ENCODE results near the gene CDH2. TPM values are rescaled to one million over a fixed set of nuclear protein-coding genes. Genes with fewer than 3 reads are reported as not detected.

Gene CDH2
- total and polyA plus RNA-seq, 7 experiments from 2014 or later: 0.05 to 0.45 (median 0.19) TPM; not detected in 2

DNA sequence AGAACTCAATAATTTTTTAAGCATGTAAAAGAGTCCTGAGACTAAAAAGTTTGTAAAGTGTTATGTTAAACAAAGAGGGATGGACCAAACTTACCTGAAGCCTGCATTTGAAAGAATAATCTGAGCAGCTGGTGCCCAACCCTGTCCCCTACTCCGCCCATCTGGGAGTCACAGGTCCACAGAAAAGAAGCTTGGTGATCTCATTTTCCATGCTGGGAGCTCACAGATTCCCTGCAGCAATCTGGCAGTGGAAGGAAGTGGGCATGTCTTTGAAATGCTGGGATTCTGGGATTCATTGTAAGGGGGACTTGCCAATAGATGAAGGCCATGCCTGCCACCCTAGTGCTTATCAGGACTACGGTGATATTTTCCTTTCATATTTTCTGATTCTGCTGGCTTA, 17.9 kb downstream of the CDH2 start:
- no peak for ATAC-seq
- Histone ChIP-seq H3K27ac (ENCODE audit: low read depth, low read length) (no peak overlapping the region), H3K27me3 (ENCODE audit: control insufficient read depth in 2 of 2, insufficient read depth in 2 of 2, low read length in 2 of 2) (no peaks in the 10 kb centered on the region), H3K4me1 (ENCODE audit: control insufficient read depth in 2 of 2, insufficient read depth in 2 of 2, low read length in 2 of 2) (no peaks in the 10 kb centered on the region), H3K36me3 (ENCODE audit: control insufficient read depth in 2 of 3, insufficient read depth in 3 of 3, low read length in 3 of 3) (no peaks in the 10 kb centered on the region), H3K4me3 (ENCODE audit: low read length) (no peak overlapping the region), H3K9me3 (ENCODE audit: control insufficient read depth in 2 of 3, low read length in 3 of 3) (no peaks in the 10 kb centered on the region)
- no peak overlapping the region for H3K4me3 Mint-ChIP-seq
- H3K4me1 Mint-ChIP-seq: no peaks in the 10 kb centered on the region
- H3K27me3 Mint-ChIP-seq: no peaks in the 10 kb centered on the region
- H3K36me3 Mint-ChIP-seq: no peaks in the 10 kb centered on the region
- CTCF ChIA-PET: no interaction called here
- POLR2A ChIA-PET: no interaction called here
- H3K9me3 Mint-ChIP-seq: peaks cover 0 to 15% (median 2%) of the 10 kb centered on the region in 11 donors
- DNase-seq: no peak
- H3K27ac Mint-ChIP-seq: no peak overlapping the region
- intact Hi-C loops (cut with micrococcal nuclease): no loop called here

DNA sequence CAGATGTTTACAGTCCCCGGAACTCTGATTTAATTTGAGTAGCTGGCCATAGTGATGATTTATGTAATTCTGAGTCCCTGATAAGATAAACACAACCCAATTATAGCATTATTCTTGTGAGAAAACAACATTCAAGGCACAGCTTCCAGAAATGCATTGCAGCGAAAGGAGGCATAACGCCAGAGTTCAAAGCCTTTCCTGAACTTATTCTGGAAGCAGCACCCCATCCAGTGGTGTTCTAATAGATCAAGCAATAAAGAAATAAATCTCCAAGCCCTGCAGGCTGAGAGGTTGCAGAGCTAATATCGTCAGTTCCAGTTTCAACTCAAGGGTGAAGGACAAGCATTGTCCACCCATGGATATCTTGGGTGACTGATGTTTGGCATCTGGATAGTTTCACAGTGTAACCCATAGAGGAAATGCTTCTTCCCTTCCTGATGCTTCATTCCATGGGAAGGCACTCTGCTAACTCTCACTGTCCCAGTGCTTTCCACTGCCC, 18.8 kb downstream of the CDH2 start:
- no peaks in the 10 kb centered on the region for H3K4me1 ChIP-seq (ENCODE audit: control insufficient read depth in 2 of 2, insufficient read depth in 2 of 2, low read length in 2 of 2)
- POLR2A ChIA-PET: no interaction called here
- CTCF ChIA-PET: no interaction called here

DNA sequence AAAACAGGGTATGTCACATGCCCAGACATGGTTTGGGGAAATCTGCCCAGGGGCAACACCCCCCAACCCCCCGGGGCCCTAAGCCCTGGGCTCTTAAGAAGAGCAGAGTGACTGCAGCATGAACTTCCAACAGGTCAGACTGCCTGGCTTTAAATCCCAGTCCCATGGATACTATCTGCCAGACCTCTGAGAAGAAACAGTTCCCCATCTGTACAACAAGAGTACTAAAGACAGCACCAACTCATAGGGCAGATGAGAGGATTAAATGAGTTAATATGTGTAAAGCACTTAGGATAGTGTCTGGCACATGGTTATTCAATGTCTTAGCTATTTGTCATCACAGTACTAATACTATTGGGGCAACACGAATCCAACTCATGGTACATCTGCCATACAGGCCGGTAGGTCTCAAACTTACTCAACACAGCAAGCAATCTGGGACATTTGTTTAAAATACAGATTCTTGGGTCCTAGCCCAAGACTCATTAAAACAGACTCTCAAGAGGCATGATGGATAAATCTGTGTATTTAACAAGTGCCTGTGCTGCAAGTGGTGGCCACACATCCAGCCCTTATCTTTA, 23.4 kb downstream of the CDH2 start:
- no peak overlapping the region for H3K4me3 Mint-ChIP-seq
- Histone ChIP-seq H3K9me3 (ENCODE audit: control insufficient read depth in 2 of 3, low read length in 3 of 3) (no peaks in the 10 kb centered on the region), H3K27me3 (ENCODE audit: control insufficient read depth in 2 of 2, insufficient read depth in 2 of 2, low read length in 2 of 2) (no peaks in the 10 kb centered on the region), H3K4me3 (ENCODE audit: low read length) (no peak overlapping the region), H3K4me1 (ENCODE audit: control insufficient read depth in 2 of 2, insufficient read depth in 2 of 2, low read length in 2 of 2) (no peaks in the 10 kb centered on the region), H3K27ac (ENCODE audit: low read depth, low read length) (no peak overlapping the region), H3K36me3 (ENCODE audit: control insufficient read depth in 2 of 3, insufficient read depth in 3 of 3, low read length in 3 of 3) (no peaks in the 10 kb centered on the region)
- intact Hi-C loops (cut with micrococcal nuclease): no loop called here
- H3K9me3 Mint-ChIP-seq: peaks cover 0 to 19% (median 4%) of the 10 kb centered on the region in 11 donors
- ATAC-seq: no peak
- DNase-seq: no peak
- H3K27ac Mint-ChIP-seq: no peak overlapping the region
- peaks cover 0 to 2% (median 0%) of the 10 kb centered on the region in 7 donors for H3K4me1 Mint-ChIP-seq
- CTCF ChIA-PET: no interaction called here
- H3K36me3 Mint-ChIP-seq: no peaks in the 10 kb centered on the region
- POLR2A ChIA-PET: no interaction called here
- H3K27me3 Mint-ChIP-seq: no peaks in the 10 kb centered on the region

More for the DNA sequence above, 18.8 kb downstream of the CDH2 start:
- Histone ChIP-seq H3K27me3 (ENCODE audit: control insufficient read depth in 2 of 2, insufficient read depth in 2 of 2, low read length in 2 of 2) (no peaks in the 10 kb centered on the region), H3K27ac (ENCODE audit: low read depth, low read length) (no peak overlapping the region), H3K9me3 (ENCODE audit: control insufficient read depth in 2 of 3, low read length in 3 of 3) (no peaks in the 10 kb centered on the region), H3K36me3 (ENCODE audit: control insufficient read depth in 2 of 3, insufficient read depth in 3 of 3, low read length in 3 of 3) (no peaks in the 10 kb centered on the region), H3K4me3 (ENCODE audit: low read length) (no peak overlapping the region)
- H3K4me3 Mint-ChIP-seq: no peak overlapping the region
- H3K9me3 Mint-ChIP-seq: peaks cover 0 to 15% (median 2%) of the 10 kb centered on the region in 11 donors
- ATAC-seq (no peak), DNase-seq (no peak)
- intact Hi-C loops (cut with micrococcal nuclease): no loop called here
- H3K4me1 Mint-ChIP-seq: no peaks in the 10 kb centered on the region
- no peaks in the 10 kb centered on the region for H3K36me3 Mint-ChIP-seq
- H3K27me3 Mint-ChIP-seq: no peaks in the 10 kb centered on the region
- H3K27ac Mint-ChIP-seq: no peak overlapping the region

DNA sequence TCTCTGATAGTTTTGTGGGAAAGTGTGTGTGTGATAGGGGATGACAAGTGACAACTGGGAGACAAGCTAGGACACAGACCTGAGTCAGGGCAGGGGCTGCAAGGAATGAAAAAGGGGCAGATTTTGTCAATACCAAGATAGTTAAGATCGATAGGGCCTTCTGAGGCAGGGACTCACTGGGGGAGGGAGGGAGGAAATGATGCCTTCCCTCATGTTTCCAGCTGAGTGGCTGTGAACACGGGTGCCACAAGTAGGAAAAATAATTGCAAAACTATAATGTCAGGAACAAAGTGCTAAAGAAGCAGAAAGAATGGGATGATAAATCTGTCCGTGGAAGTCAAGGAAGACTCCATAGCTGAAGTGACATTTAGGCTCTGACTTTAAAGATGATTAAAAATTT, 24.2 kb downstream of the CDH2 start:
- intact Hi-C loops (cut with micrococcal nuclease): no loop called here
- ChIA-PET POLR2A (no interaction called here), CTCF (no interaction called here)
- Mint-ChIP-seq H3K27ac (no peak overlapping the region), H3K4me1 (peaks cover 0 to 2% (median 0%) of the 10 kb centered on the region in 7 donors), H3K27me3 (no peaks in the 10 kb centered on the region), H3K9me3 (peaks cover 0 to 21% (median 4%) of the 10 kb centered on the region in 11 donors), H3K4me3 (no peak overlapping the region), H3K36me3 (no peaks in the 10 kb centered on the region)
- no peaks in the 10 kb centered on the region for H3K27me3 ChIP-seq (ENCODE audit: control insufficient read depth in 2 of 2, insufficient read depth in 2 of 2, low read length in 2 of 2)
- no peak overlapping the region for H3K27ac ChIP-seq (ENCODE audit: low read depth, low read length)
- H3K4me1 ChIP-seq (ENCODE audit: control insufficient read depth in 2 of 2, insufficient read depth in 2 of 2, low read length in 2 of 2): no peaks in the 10 kb centered on the region
- no peaks in the 10 kb centered on the region for H3K9me3 ChIP-seq (ENCODE audit: control insufficient read depth in 2 of 3, low read length in 3 of 3)
- ATAC-seq: no peak
- DNase-seq: no peak
- no peak overlapping the region for H3K4me3 ChIP-seq (ENCODE audit: low read length)
- H3K36me3 ChIP-seq (ENCODE audit: control insufficient read depth in 2 of 3, insufficient read depth in 3 of 3, low read length in 3 of 3): no peaks in the 10 kb centered on the region

DNA sequence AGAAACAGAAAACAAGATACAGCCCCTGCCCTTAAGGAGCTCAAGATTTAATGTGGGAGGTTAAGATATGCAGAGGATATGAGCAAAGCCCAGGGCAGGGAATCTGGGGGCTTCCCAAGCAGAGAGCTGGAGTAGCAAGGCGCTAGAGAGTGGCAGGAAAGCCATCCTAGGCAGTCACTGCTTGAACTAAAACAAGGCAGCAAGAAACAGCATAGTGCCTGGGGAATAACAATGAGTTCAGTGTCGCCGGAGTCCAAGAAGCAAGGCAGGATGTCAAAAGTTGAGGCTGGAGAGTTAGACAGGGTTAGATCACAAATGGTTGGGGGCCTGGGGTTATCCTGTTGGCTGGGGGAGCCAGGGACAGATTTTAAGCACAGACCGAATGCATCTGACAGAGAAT, 24.6 kb downstream of the CDH2 start:
- ChIA-PET POLR2A (no interaction called here), CTCF (no interaction called here)
- Histone ChIP-seq H3K4me1 (ENCODE audit: control insufficient read depth in 2 of 2, insufficient read depth in 2 of 2, low read length in 2 of 2) (no peaks in the 10 kb centered on the region), H3K4me3 (ENCODE audit: low read length) (no peak overlapping the region), H3K9me3 (ENCODE audit: control insufficient read depth in 2 of 3, low read length in 3 of 3) (no peaks in the 10 kb centered on the region), H3K27me3 (ENCODE audit: control insufficient read depth in 2 of 2, insufficient read depth in 2 of 2, low read length in 2 of 2) (no peaks in the 10 kb centered on the region), H3K27ac (ENCODE audit: low read depth, low read length) (no peak overlapping the region), H3K36me3 (ENCODE audit: control insufficient read depth in 2 of 3, insufficient read depth in 3 of 3, low read length in 3 of 3) (no peaks in the 10 kb centered on the region)
- Mint-ChIP-seq H3K4me1 (peaks cover 0 to 2% (median 0%) of the 10 kb centered on the region in 7 donors), H3K9me3 (peaks cover 0 to 21% (median 4%) of the 10 kb centered on the region in 11 donors), H3K36me3 (no peaks in the 10 kb centered on the region), H3K27ac (no peak overlapping the region), H3K27me3 (no peaks in the 10 kb centered on the region), H3K4me3 (no peak overlapping the region)
- no peak for ATAC-seq
- intact Hi-C loops (cut with micrococcal nuclease): no loop called here
- DNase-seq: no peak

DNA sequence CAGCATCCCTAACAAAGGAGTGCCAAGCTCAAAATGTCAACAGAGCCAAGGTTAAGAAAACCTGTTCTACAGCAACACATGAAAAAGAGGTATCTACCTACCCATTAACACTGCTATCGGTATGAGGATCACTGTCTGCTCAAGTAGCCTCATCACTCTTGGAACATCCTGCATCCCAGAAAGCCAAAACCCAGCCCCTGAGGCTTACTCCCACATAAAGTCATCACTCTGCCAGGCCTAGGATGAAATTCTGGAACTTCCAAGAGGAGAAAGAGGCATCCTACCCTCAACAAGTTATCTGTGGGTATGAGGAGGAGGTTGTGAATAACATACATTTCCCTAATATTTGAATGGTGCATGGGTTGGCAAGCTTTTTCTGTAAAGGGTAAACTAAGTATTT, 25.5 kb downstream of the CDH2 start:
- peaks cover 0 to 2% (median 0%) of the 10 kb centered on the region in 7 donors for H3K4me1 Mint-ChIP-seq
- H3K4me3 Mint-ChIP-seq: no peak overlapping the region
- H3K9me3 Mint-ChIP-seq: peaks cover 0 to 21% (median 4%) of the 10 kb centered on the region in 11 donors
- DNase-seq: no peak
- no peaks in the 10 kb centered on the region for H3K27me3 Mint-ChIP-seq
- intact Hi-C loops (cut with micrococcal nuclease): no loop called here
- no peaks in the 10 kb centered on the region for H3K27me3 ChIP-seq (ENCODE audit: control insufficient read depth in 2 of 2, insufficient read depth in 2 of 2, low read length in 2 of 2)
- no peaks in the 10 kb centered on the region for H3K36me3 Mint-ChIP-seq
- no peak overlapping the region for H3K4me3 ChIP-seq (ENCODE audit: low read length)
- no peaks in the 10 kb centered on the region for H3K9me3 ChIP-seq (ENCODE audit: control insufficient read depth in 2 of 3, low read length in 3 of 3)
- no peak overlapping the region for H3K27ac Mint-ChIP-seq
- H3K27ac ChIP-seq (ENCODE audit: low read depth, low read length): no peak overlapping the region
- POLR2A ChIA-PET: no interaction called here
- no peaks in the 10 kb centered on the region for H3K36me3 ChIP-seq (ENCODE audit: control insufficient read depth in 2 of 3, insufficient read depth in 3 of 3, low read length in 3 of 3)
- no peaks in the 10 kb centered on the region for H3K4me1 ChIP-seq (ENCODE audit: control insufficient read depth in 2 of 2, insufficient read depth in 2 of 2, low read length in 2 of 2)
- CTCF ChIA-PET: no interaction called here
- ATAC-seq: no peak

DNA sequence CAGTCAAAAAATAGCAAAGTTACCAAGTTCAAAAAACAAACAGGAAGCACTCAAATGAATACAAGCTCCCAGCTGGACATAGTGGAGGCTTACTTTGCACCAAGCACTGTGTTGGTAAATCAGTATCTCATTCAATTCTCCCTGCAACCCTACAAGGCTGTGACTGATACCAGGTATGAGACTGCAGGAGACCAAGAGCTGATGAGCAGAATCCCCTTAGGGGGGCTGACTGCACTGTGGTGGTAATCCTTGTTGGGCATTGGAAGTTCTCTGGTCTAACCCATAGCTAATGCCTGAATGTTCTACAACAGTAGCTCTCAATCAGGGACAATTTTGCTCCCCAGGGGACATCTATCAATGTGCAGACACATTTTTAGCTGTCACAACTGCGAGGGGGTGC, 26.0 kb downstream of the CDH2 start:
- no peaks in the 10 kb centered on the region for H3K4me1 ChIP-seq (ENCODE audit: control insufficient read depth in 2 of 2, insufficient read depth in 2 of 2, low read length in 2 of 2)
- Mint-ChIP-seq H3K4me1 (peaks cover 0 to 2% (median 0%) of the 10 kb centered on the region in 7 donors), H3K36me3 (no peaks in the 10 kb centered on the region), H3K27ac (no peak overlapping the region), H3K9me3 (peaks cover 0 to 21% (median 4%) of the 10 kb centered on the region in 11 donors), H3K27me3 (no peaks in the 10 kb centered on the region), H3K4me3 (no peak overlapping the region)
- no peak overlapping the region for H3K4me3 ChIP-seq (ENCODE audit: low read length)
- H3K36me3 ChIP-seq (ENCODE audit: control insufficient read depth in 2 of 3, insufficient read depth in 3 of 3, low read length in 3 of 3): no peaks in the 10 kb centered on the region
- intact Hi-C loops (cut with micrococcal nuclease): no loop called here
- CTCF ChIA-PET: no interaction called here
- H3K27ac ChIP-seq (ENCODE audit: low read depth, low read length): no peak overlapping the region
- ATAC-seq (no peak), DNase-seq (no peak)
- no peaks in the 10 kb centered on the region for H3K9me3 ChIP-seq (ENCODE audit: control insufficient read depth in 2 of 3, low read length in 3 of 3)
- H3K27me3 ChIP-seq (ENCODE audit: control insufficient read depth in 2 of 2, insufficient read depth in 2 of 2, low read length in 2 of 2): no peaks in the 10 kb centered on the region
- POLR2A ChIA-PET: no interaction called here

All from naive thymus-derived CD4-positive, alpha-beta T cell (primary cell).